H1 (cell line): ENCODE results near the gene FRMD5. TPM values are rescaled to one million over a fixed set of nuclear protein-coding genes. Genes with fewer than 3 reads are reported as not detected.
A peak's percentile ranks its signal among the peaks of the same experiment; 100 is the strongest.

Experiments used
- CTCF ChIA-PET: fragments of 300-600 bp; sonication (Branson Sonifier 250); formaldehyde crosslinking; loops from one replicate; lab custom pipeline; 2021; ENCODE audit not compliant: partially characterized antibody; lab: Charles Lee
- POLR2A ChIA-PET: fragments of 300-600 bp; sonication (Branson Sonifier 250); formaldehyde crosslinking; loops from one replicate; lab custom pipeline; 2021; ENCODE audit warnings: inconsistent platforms; ENCODE audit not compliant: partially characterized antibody; lab: Charles Lee
- DNase-seq, 2 experiments: peaks; one replicate each; pipeline versions ENCODE4 v3.0.0 to v3.0.0-alpha.2; 2010 to 2022; ENCODE audit warnings: low spot score in 2 of 2, low read depth in 1 of 2, mixed read lengths in 1 of 2
- FAIRE-seq: peaks from 2 replicates; lab custom pipeline; 2011; peaks lifted over from hg19 to GRCh38; lab: Jason Lieb, UNC
- H2AFZ ChIP-seq: 2 replicates; pipeline ENCODE4 v1.8.1; 2012; ENCODE audit warnings: low read length, inconsistent platforms
- H2AK5ac ChIP-seq: 2 replicates; pipeline ENCODE4 v1.6.1; 2013; ENCODE audit warnings: low read depth, low read length
- H2BK120ac ChIP-seq: replicated peaks from 2 replicates; pipeline ENCODE3; 2013; ENCODE audit warnings: low read depth, low read length, inconsistent platforms
- H2BK12ac ChIP-seq: 2 replicates; pipeline ENCODE4 v1.6.1; 2013; ENCODE audit warnings: low read depth, low read length
- H2BK15ac ChIP-seq: 2 replicates; pipeline ENCODE4 v1.6.1; 2013; ENCODE audit warnings: low read length
- H2BK20ac ChIP-seq: 2 replicates; pipeline ENCODE4 v1.6.1; 2013; ENCODE audit warnings: low read length
- H2BK5ac ChIP-seq: 2 replicates; pipeline ENCODE4 v1.6.1; 2013; ENCODE audit warnings: low read depth, low read length
- H3K14ac ChIP-seq: 2 replicates; pipeline ENCODE4 v1.6.1; 2013; ENCODE audit warnings: inconsistent platforms; ENCODE audit not compliant: insufficient read length
- H3K18ac ChIP-seq: 2 replicates; pipeline ENCODE4 v1.6.1; 2013; ENCODE audit warnings: low read length; ENCODE audit errors: extremely low read depth
- H3K23ac ChIP-seq: 2 replicates; pipeline ENCODE4 v1.6.1; 2013; ENCODE audit warnings: inconsistent platforms; ENCODE audit not compliant: insufficient read length
- H3K23me2 ChIP-seq: 2 replicates; pipeline ENCODE4 v1.6.1; 2013; ENCODE audit warnings: low read depth, low read length
- H3K27ac ChIP-seq: 2 replicates; pipeline ENCODE4 v1.6.1; 2011; ENCODE audit warnings: low read depth, low read length, inconsistent platforms
- H3K27me3 ChIP-seq, 4 experiments: replicated peaks in 1 of 4; 1 replicate in 1 of 4; 2 replicates in 3 of 4; pipeline versions ENCODE4 v1.6.1 to v1.8.1; 2011 to 2013; ENCODE audit warnings: low read length in 3 of 4, mild to moderate bottlenecking in 3 of 4, inconsistent platforms in 2 of 4, mixed read lengths in 2 of 4, moderate library complexity in 1 of 4; ENCODE audit not compliant: control insufficient read depth in 3 of 4, insufficient read depth in 3 of 4; ENCODE audit errors: extremely low read depth in 1 of 4
- H3K36me3 ChIP-seq, 4 experiments: 2 replicates each; pipeline versions ENCODE4 v1.6.1 to v1.8.1; 2011 to 2013; ENCODE audit warnings: mild to moderate bottlenecking in 4 of 4, low read length in 3 of 4, moderate library complexity in 2 of 4, control low read depth in 1 of 4, inconsistent platforms in 1 of 4; ENCODE audit not compliant: insufficient read depth in 4 of 4, control insufficient read depth in 2 of 4
- H3K4ac ChIP-seq: replicated peaks from 2 replicates; pipeline ENCODE3; 2013; ENCODE audit warnings: low read length, low read depth, mixed read lengths, inconsistent platforms; ENCODE audit not compliant: insufficient read length
- H3K4me1 ChIP-seq, 4 experiments: replicated peaks in 1 of 4; 1 replicate in 1 of 4; 2 replicates in 3 of 4; pipeline versions ENCODE4 v1.6.1 to v1.8.1; 2011 to 2013; ENCODE audit warnings: low read length in 3 of 4, inconsistent platforms in 2 of 4, mixed read lengths in 1 of 4; ENCODE audit not compliant: insufficient read depth in 4 of 4, control insufficient read depth in 3 of 4
- H3K4me2 ChIP-seq, 2 experiments: 2 replicates each; pipeline versions ENCODE4 v1.6.1 to v1.8.1; 2011 to 2013; ENCODE audit warnings: low read depth in 2 of 2, low read length in 2 of 2, control low read depth in 1 of 2, inconsistent platforms in 1 of 2, mild to moderate bottlenecking in 1 of 2; ENCODE audit not compliant: insufficient read depth in 1 of 2
- H3K4me3 ChIP-seq, 4 experiments: fragments of 200-600, 300-600 bp in 1 of 4; sonication (generic), shearing (Covaris generic), sonication (Bioruptor Twin) in 1 of 4; 2 replicates each; pipeline versions ENCODE4 v1.5.1 to v1.8.1; 2011 to 2016; ENCODE audit warnings: low read length in 4 of 4, low read depth in 3 of 4, control low read depth in 2 of 4, inconsistent platforms in 2 of 4, mild to moderate bottlenecking in 2 of 4, mixed read lengths in 1 of 4, moderate library complexity in 1 of 4; ENCODE audit not compliant: insufficient read depth in 2 of 4; ENCODE audit errors: extremely low read depth in 1 of 4
- H3K56ac ChIP-seq: replicated peaks from 2 replicates; pipeline ENCODE3; 2013; ENCODE audit warnings: low read depth, mild to moderate bottlenecking, mixed read lengths, low read length, inconsistent platforms; ENCODE audit not compliant: insufficient read length
- H3K79me1 ChIP-seq: 2 replicates; pipeline ENCODE4 v1.6.1; 2013; ENCODE audit warnings: low read depth, low read length, control low read depth
- H3K79me2 ChIP-seq, 2 experiments: 2 replicates each; pipeline versions ENCODE4 v1.6.1 to v1.8.1; 2012 to 2013; ENCODE audit warnings: low read length in 2 of 2, mild to moderate bottlenecking in 2 of 2, inconsistent platforms in 1 of 2; ENCODE audit not compliant: insufficient read depth in 2 of 2, control insufficient read depth in 1 of 2
- H3K9ac ChIP-seq, 4 experiments: replicated peaks in 1 of 4; 1 replicate in 1 of 4; 2 replicates in 3 of 4; pipeline versions ENCODE4 v1.6.1 to v1.8.1; 2011 to 2013; ENCODE audit warnings: low read depth in 3 of 4, low read length in 3 of 4, control low read depth in 2 of 4, mild to moderate bottlenecking in 2 of 4, moderate library complexity in 2 of 4, inconsistent platforms in 1 of 4; ENCODE audit errors: extremely low read depth in 1 of 4
- H3K9me3 ChIP-seq, 2 experiments: 2 replicates each; pipeline versions ENCODE4 v1.6.1 to v1.8.1; 2012 to 2013; ENCODE audit warnings: mild to moderate bottlenecking in 2 of 2, moderate library complexity in 2 of 2, control low read depth in 1 of 2, inconsistent platforms in 1 of 2, low read depth in 1 of 2, low read length in 1 of 2, mixed read lengths in 1 of 2; ENCODE audit not compliant: insufficient read depth in 2 of 2
- H4K20me1 ChIP-seq, 2 experiments: replicated peaks in 1 of 2; 2 replicates each; pipeline versions ENCODE3 to v1.8.1; 2011 to 2013; ENCODE audit warnings: inconsistent platforms in 2 of 2, low read length in 2 of 2, mild to moderate bottlenecking in 1 of 2; ENCODE audit not compliant: insufficient read depth in 2 of 2, control insufficient read depth in 1 of 2
- H4K5ac ChIP-seq: 2 replicates; pipeline ENCODE4 v1.6.1; 2013; ENCODE audit warnings: low read length, low read depth, mixed read lengths, inconsistent platforms; ENCODE audit not compliant: insufficient read length
- H4K8ac ChIP-seq: 2 replicates; pipeline ENCODE4 v1.8.0; 2013; ENCODE audit warnings: mild to moderate bottlenecking, moderate library complexity, low read length, inconsistent platforms; ENCODE audit not compliant: insufficient read depth; ENCODE audit errors: extremely low read depth
- H4K91ac ChIP-seq: replicated peaks from 2 replicates; pipeline ENCODE3; 2013; ENCODE audit warnings: low read length, mixed read lengths, inconsistent platforms; ENCODE audit not compliant: insufficient read length
- BRCA1 ChIP-seq: IDR thresholded peaks from 2 replicates; pipeline ENCODE4 v1.6.1; 2012; ENCODE audit warnings: low read depth, low read length, improper control_type of control experiment
- CHD2 ChIP-seq: IDR thresholded peaks from 2 replicates; pipeline ENCODE4 v1.6.1; 2012; ENCODE audit warnings: low read length, improper control_type of control experiment
- CREB1 ChIP-seq: IDR thresholded peaks from 2 replicates; pipeline ENCODE4 v1.6.1; 2012; ENCODE audit warnings: inconsistent platforms
- CTCF ChIP-seq, 3 experiments: IDR thresholded peaks; 1 replicate in 2 of 3; 2 replicates in 1 of 3; pipeline versions ENCODE4 v1.5.1 to v1.6.1; 2011; ENCODE audit warnings: low read length in 3 of 3, mild to moderate bottlenecking in 3 of 3, inconsistent platforms in 2 of 3, low read depth in 1 of 3, moderate library complexity in 1 of 3; ENCODE audit not compliant: insufficient read depth in 1 of 3; ENCODE audit errors: control extremely low read depth in 1 of 3
- GTF2F1 ChIP-seq: IDR thresholded peaks from 2 replicates; pipeline ENCODE4 v1.6.1; 2012; ENCODE audit warnings: low read depth, low read length, improper control_type of control experiment, borderline replicate concordance
- HDAC2 ChIP-seq, 2 experiments: fragments of 300-600 bp in 1 of 2; sonication (generic) in 1 of 2; IDR thresholded peaks; 2 replicates each; pipeline ENCODE4 v1.6.1; 2011 to 2012; ENCODE audit warnings: low read depth in 2 of 2, low read length in 2 of 2, mild to moderate bottlenecking in 2 of 2, moderate library complexity in 2 of 2, borderline replicate concordance in 1 of 2, inconsistent platforms in 1 of 2
- KDM5A ChIP-seq: fragments of 200-600 bp; IDR thresholded peaks from 2 replicates; pipeline ENCODE4 v1.7.1; 2012; ENCODE audit warnings: mild to moderate bottlenecking, low read length, inconsistent platforms, mixed read lengths
- NANOG ChIP-seq: IDR thresholded peaks from 2 replicates; pipeline ENCODE4 v1.6.1; 2011; ENCODE audit warnings: low read length, low read depth, mild to moderate bottlenecking, inconsistent platforms; ENCODE audit not compliant: insufficient read depth, poor library complexity, severe bottlenecking
- POLR2A ChIP-seq, 2 experiments: IDR thresholded peaks; 1 replicate in 1 of 2; 2 replicates in 1 of 2; pipeline ENCODE4 v1.6.1; 2011; ENCODE audit warnings: low read depth in 2 of 2, low read length in 2 of 2, mild to moderate bottlenecking in 2 of 2; ENCODE audit errors: control extremely low read depth in 1 of 2
- RNF2 ChIP-seq: fragments of 200-900, 300-1000 bp; sonication (generic); IDR thresholded peaks from 2 replicates; pipeline ENCODE4 v1.7.1; 2016; ENCODE audit warnings: borderline replicate concordance, low read depth, mild to moderate bottlenecking, antibody characterized with exemption, low read length; ENCODE audit not compliant: poor library complexity, severe bottlenecking; ENCODE audit errors: missing control alignments
- TAF1 ChIP-seq: IDR thresholded peaks from 2 replicates; pipeline ENCODE4 v1.6.1; 2011; ENCODE audit warnings: mild to moderate bottlenecking, low read depth, low read length
- WGBS, 2 experiments: shearing (Covaris generic) in 1 of 2; methylation state at CpG; one replicate each; pipeline versions ENCODE4 v1.1.6 to v1.1.7; 2013 to 2015; ENCODE audit warnings: low lambda C conversion rate in 2 of 2, mixed read lengths in 2 of 2, inconsistent platforms in 1 of 2, low coverage in 1 of 2, missing lambda C conversion rate in 1 of 2; ENCODE audit not compliant: insufficient replicate concordance in 2 of 2, insufficient coverage in 1 of 2, insufficient read length in 1 of 2; ENCODE audit errors: extremely low coverage in 1 of 2, missing lambda C conversion rate in 1 of 2; 5-methylcytosine and 5-hydroxymethylcytosine counted together
- polyA plus RNA-seq, 7 experiments: library from polyadenylated mRNA; depleted of rRNA in 3 of 7; stranded (reverse) in 5 of 7; unstranded in 2 of 7; fragments of >200 nt in 5 of 7; fragments of 200-250 nt in 2 of 7; gene quantifications; 1 replicate in 5 of 7; 2 replicates in 1 of 7; 4 replicates in 1 of 7; pipeline versions ENCODE4 v1.2.1 to v1.2.3, GENCODE V29; 2011 to 2013; ENCODE audit warnings: missing spikeins in 2 of 7, mixed read lengths in 2 of 7
- total RNA-seq: library from RNA; stranded (reverse); fragmentation: NEBNext Ultra II Directional; extraction: Animal tissue kit (Norgen Biotek cat#: 25700); gene quantifications from 2 replicates; pipeline ENCODE4 v1.2.1, GENCODE V29; 2021

The FRMD5 gene
- total and polyA plus RNA-seq, 2 of the 8 experiments (the other 6 are each of a cell fraction or from before 2014, with no cell fraction given): 10.1 to 12.6 TPM

GRCh38 chr15:43905755-43906154 is 289.3 kb downstream of the FRMD5 start:
- H4K5ac ChIP-seq: no peak overlapping the region
- H2BK15ac ChIP-seq: no peak overlapping the region
- FAIRE-seq: no peak
- no peaks in the 10 kb centered on the region for H3K27me3 ChIP-seq
- CTCF ChIA-PET: interaction anchor here (0.9 to 7.3 kb wide), 7 partner anchors 8 to 160 kb away, joined by 3 to 86 read pairs (median 5); no protein-coding TSS in a partner anchor
- no peaks in the 10 kb centered on the region for H3K79me2 ChIP-seq
- no peak overlapping the region for H4K8ac ChIP-seq
- no peak overlapping the region for H2AFZ ChIP-seq
- no peak overlapping the region for H3K4ac ChIP-seq
- no peak overlapping the region for H2BK12ac ChIP-seq
- H3K23me2 ChIP-seq: no peaks in the 10 kb centered on the region
- peaks cover 0 to 5% (median 2%) of the 10 kb centered on the region in 4 experiments; a peak in 3 of 7 replicates for H3K4me1 ChIP-seq
- H3K9ac ChIP-seq: no peak overlapping the region
- no peaks in the 10 kb centered on the region for H3K79me1 ChIP-seq
- no peak overlapping the region for H3K4me2 ChIP-seq
- no peak overlapping the region for H3K4me3 ChIP-seq
- H3K14ac ChIP-seq: no peak overlapping the region
- H3K9me3 ChIP-seq: no peaks in the 10 kb centered on the region
- H4K91ac ChIP-seq: no peak overlapping the region
- no peak overlapping the region for H3K27ac ChIP-seq
- POLR2A ChIA-PET: interaction anchor here (1.2 to 1.4 kb wide), 2 partner anchors 18 to 71 kb away, joined by 3 read pairs; no protein-coding TSS in a partner anchor
- peaks cover 0 to 2% (median 0%) of the 10 kb centered on the region in 4 experiments; a peak in 2 of 8 replicates for H3K36me3 ChIP-seq
- 95% methylated on average over 7 of the region's 7 CpGs; no CpG with 5 or more reads in 1 of the 2 experiments for WGBS, 2 experiments
- no peak overlapping the region for H2BK5ac ChIP-seq
- no peak overlapping the region; the same call in 1 of the 2 replicates for H2AK5ac ChIP-seq
- no peak overlapping the region for H3K23ac ChIP-seq
- no peaks in the 10 kb centered on the region for H4K20me1 ChIP-seq
- H2BK20ac ChIP-seq: peak overlapping the region; percentile 29; the same call in 1 of the 2 replicates
- H2BK120ac ChIP-seq: no peak overlapping the region
- DNase-seq: no peak
- H3K18ac ChIP-seq: no peak overlapping the region
- H3K56ac ChIP-seq: no peak overlapping the region
- TF ChIP-seq CHD2 (no peak), BRCA1 (no peak), CREB1 (no peak), NANOG (no peak), HDAC2 (IDR thresholded peaks at IDR 0.05; ENCODE audit: borderline replicate concordance in 1 of 2, low read depth in 2 of 2, low read length in 2 of 2) (no peak), POLR2A (IDR thresholded peaks at IDR 0.05; ENCODE audit: control extremely low read depth in 1 of 2, low read depth in 2 of 2, low read length in 2 of 2) (no peak), CTCF (IDR thresholded peaks at IDR 0.05; ENCODE audit: control extremely low read depth in 1 of 3, insufficient read depth in 1 of 3, low read depth in 1 of 3, low read length in 3 of 3) (no peak), TAF1 (no peak), GTF2F1 (no peak), KDM5A (no peak), RNF2 (no peak)
